ENCODE results near the gene GHRHR. TPM values are rescaled to one million over a fixed set of nuclear protein-coding genes. Genes with fewer than 3 reads are reported as not detected.

GHRHR gene
- total and polyA plus RNA-seq, 2 experiments from 2014 or later: 12.2 TPM; not detected in 1

DNA sequence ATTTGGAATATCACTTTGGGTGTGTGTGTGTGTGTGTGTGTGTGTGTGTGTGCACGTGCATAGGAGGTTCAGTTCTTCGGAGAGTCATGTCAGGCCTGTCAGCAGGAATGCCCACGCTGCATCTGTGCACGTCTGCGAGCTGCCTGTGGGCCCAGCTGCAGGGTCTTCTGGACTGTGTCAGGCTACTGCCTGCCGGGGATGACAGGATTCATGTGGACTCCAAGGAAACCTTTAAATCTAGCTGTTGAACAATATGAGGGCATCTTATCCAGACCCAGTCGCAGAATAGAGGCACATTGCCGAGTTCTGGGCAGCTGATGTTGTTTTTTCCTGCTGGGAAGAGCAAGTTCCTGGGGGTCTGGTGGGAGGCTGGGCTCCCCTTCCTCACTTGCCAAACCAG lies 33.1 kb upstream of the GHRHR start:
- H3K9me3 ChIP-seq (ENCODE audit: low read depth): no peaks in the 10 kb centered on the region
- peak; percentile 47 for DNase-seq (ENCODE audit: low spot score)
- no peak for TF ChIP-seq EZH2phosphoT487 (IDR thresholded peaks at IDR 0.05; ENCODE audit: low read depth, severe bottlenecking, unreplicated experiment)
- no peak for TF ChIP-seq EZH2 (IDR thresholded peaks at IDR 0.05; ENCODE audit: borderline replicate concordance)
- no peak for TF ChIP-seq CTCF (IDR thresholded peaks at IDR 0.05; ENCODE audit: poor library complexity)
- H3K4me3 ChIP-seq: no peak overlapping the region
- peaks cover 15% of the 10 kb centered on the region for H3K4me1 ChIP-seq (ENCODE audit: insufficient read depth)
- no peaks in the 10 kb centered on the region for H3K9me2 ChIP-seq (replicated peaks; ENCODE audit: insufficient read depth)
- H3K79me2 ChIP-seq: no peaks in the 10 kb centered on the region
- WGBS (ENCODE audit: low lambda C conversion rate, missing lambda C conversion rate): 47% methylated on average over 8 of the region's 8 CpGs
- no peak overlapping the region for H2AFZ ChIP-seq
- H3K27ac ChIP-seq: peak overlapping the region; percentile 31
- no peak overlapping the region for H3K4me2 ChIP-seq
- no peaks in the 10 kb centered on the region for H4K20me1 ChIP-seq (ENCODE audit: insufficient read depth, poor library complexity, severe bottlenecking)
- H3K36me3 ChIP-seq (replicated peaks; ENCODE audit: insufficient read depth, low read depth): no peaks in the 10 kb centered on the region
- H3K27me3 ChIP-seq: no peaks in the 10 kb centered on the region

GRCh38 chr7:30931161-30931928 lies 32.4 kb upstream of the GHRHR start:
- no peaks in the 10 kb centered on the region for H3K9me2 ChIP-seq (replicated peaks; ENCODE audit: insufficient read depth)
- no peak overlapping the region for H3K4me2 ChIP-seq
- no peaks in the 10 kb centered on the region for H4K20me1 ChIP-seq (ENCODE audit: insufficient read depth, poor library complexity, severe bottlenecking)
- H3K27me3 ChIP-seq: no peaks in the 10 kb centered on the region
- 73% methylated on average over 24 of the region's 24 CpGs for WGBS (ENCODE audit: low lambda C conversion rate, missing lambda C conversion rate)
- no peaks in the 10 kb centered on the region for H3K79me2 ChIP-seq
- DNase-seq (ENCODE audit: low spot score): peak; percentile 25
- no peak overlapping the region for H3K4me3 ChIP-seq
- no peak overlapping the region for H2AFZ ChIP-seq
- peaks cover 15% of the 10 kb centered on the region for H3K4me1 ChIP-seq (ENCODE audit: insufficient read depth)
- no peaks in the 10 kb centered on the region for H3K9me3 ChIP-seq (ENCODE audit: low read depth)
- peak overlapping the region; percentile 31 for H3K27ac ChIP-seq
- H3K36me3 ChIP-seq (replicated peaks; ENCODE audit: insufficient read depth, low read depth): no peaks in the 10 kb centered on the region
- TF ChIP-seq EZH2 (IDR thresholded peaks at IDR 0.05; ENCODE audit: borderline replicate concordance) (no peak), CTCF (IDR thresholded peaks at IDR 0.05; ENCODE audit: poor library complexity) (no peak), EZH2phosphoT487 (IDR thresholded peaks at IDR 0.05; ENCODE audit: low read depth, severe bottlenecking, unreplicated experiment) (no peak)

DNA sequence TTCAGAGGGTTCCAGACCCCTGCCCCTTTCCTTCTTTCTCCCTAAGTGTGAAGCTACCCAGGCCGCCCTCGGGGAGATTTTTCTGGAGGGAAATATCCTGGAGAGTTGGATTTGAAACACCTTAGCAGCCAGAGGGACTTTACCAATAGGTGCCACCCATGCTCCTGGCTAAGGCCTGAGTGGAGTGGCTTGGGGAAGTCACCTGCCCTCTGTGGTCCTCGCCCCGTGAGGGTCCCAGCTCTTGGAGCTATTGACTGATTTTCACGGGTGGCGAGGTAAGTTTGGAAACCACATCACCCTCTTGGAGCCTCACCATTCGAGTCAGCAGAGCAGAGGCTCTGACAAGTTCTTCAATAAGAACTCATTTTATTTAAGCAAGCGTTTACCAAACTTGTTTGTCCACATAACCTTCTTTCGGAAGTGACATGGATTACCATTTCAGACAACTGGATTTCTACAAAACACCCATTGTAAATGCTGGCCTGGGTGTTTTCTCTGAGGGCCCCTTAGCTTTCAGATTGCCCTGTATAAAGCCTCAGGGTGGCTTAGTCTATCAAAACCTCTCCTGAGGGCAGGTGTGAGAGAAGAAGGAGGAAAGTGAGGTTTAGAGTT lies 31.7 kb upstream of the GHRHR start:
- H3K9me3 ChIP-seq (ENCODE audit: low read depth): no peaks in the 10 kb centered on the region
- no peak overlapping the region for H2AFZ ChIP-seq
- DNase-seq (ENCODE audit: low spot score): peak; percentile 3
- H4K20me1 ChIP-seq (ENCODE audit: insufficient read depth, poor library complexity, severe bottlenecking): no peaks in the 10 kb centered on the region
- H3K4me3 ChIP-seq: no peak overlapping the region
- TF ChIP-seq EZH2 (IDR thresholded peaks at IDR 0.05; ENCODE audit: borderline replicate concordance) (no peak), EZH2phosphoT487 (IDR thresholded peaks at IDR 0.05; ENCODE audit: low read depth, severe bottlenecking, unreplicated experiment) (no peak), CTCF (IDR thresholded peaks at IDR 0.05; ENCODE audit: poor library complexity) (no peak)
- no peak overlapping the region for H3K27ac ChIP-seq
- 87% methylated on average over 9 of the region's 9 CpGs for WGBS (ENCODE audit: low lambda C conversion rate, missing lambda C conversion rate)
- no peaks in the 10 kb centered on the region for H3K79me2 ChIP-seq
- peaks cover 15% of the 10 kb centered on the region for H3K4me1 ChIP-seq (ENCODE audit: insufficient read depth)
- H3K36me3 ChIP-seq (replicated peaks; ENCODE audit: insufficient read depth, low read depth): no peaks in the 10 kb centered on the region
- no peaks in the 10 kb centered on the region for H3K9me2 ChIP-seq (replicated peaks; ENCODE audit: insufficient read depth)
- no peak overlapping the region for H3K4me2 ChIP-seq
- H3K27me3 ChIP-seq: no peaks in the 10 kb centered on the region

Data from hepatocyte (in vitro differentiated cells).